ENCODE measurements around the gene GPR108.

GPR108 gene

GRCh38 chr19:6687114-6687513, 50.3 kb downstream of the GPR108 start:
- TF ChIP-seq CTCF (IDR thresholded peaks at IDR 0.05; ENCODE audit: borderline replicate concordance, control extremely low read depth, extremely low read depth, insufficient read depth, missing control alignments): no peak
- in situ Hi-C loops (cut with MboI; ENCODE audit: low sequenced_read_pairs, unreplicated experiment): no loop called here
- no peak for DNase-seq (ENCODE audit: low spot score)

GRCh38 chr19:6686628-6686975, 50.8 kb downstream of the GPR108 start:
- in situ Hi-C loops (cut with MboI; ENCODE audit: low sequenced_read_pairs, unreplicated experiment): no loop called here
- DNase-seq (ENCODE audit: low spot score): no peak
- TF ChIP-seq CTCF (IDR thresholded peaks at IDR 0.05; ENCODE audit: borderline replicate concordance, control extremely low read depth, extremely low read depth, insufficient read depth, missing control alignments): no peak

- TF ChIP-seq CTCF (IDR thresholded peaks at IDR 0.05; ENCODE audit: borderline replicate concordance, control extremely low read depth, extremely low read depth, insufficient read depth, missing control alignments): no peak
- in situ Hi-C loops (cut with MboI; ENCODE audit: low sequenced_read_pairs, unreplicated experiment): no loop called here
- DNase-seq (ENCODE audit: low spot score): no peak
These were observed 51.3 kb downstream of the GPR108 start for GRCh38 chr19:6685962-6686627.

- TF ChIP-seq CTCF (IDR thresholded peaks at IDR 0.05; ENCODE audit: borderline replicate concordance, control extremely low read depth, extremely low read depth, insufficient read depth, missing control alignments): no peak
- in situ Hi-C loops (cut with MboI; ENCODE audit: low sequenced_read_pairs, unreplicated experiment): no loop called here
- no peak for DNase-seq (ENCODE audit: low spot score)
These were observed 51.9 kb downstream of the GPR108 start for GRCh38 chr19:6685482-6685881.

- TF ChIP-seq CTCF (IDR thresholded peaks at IDR 0.05; ENCODE audit: borderline replicate concordance, control extremely low read depth, extremely low read depth, insufficient read depth, missing control alignments): no peak
- in situ Hi-C loops (cut with MboI; ENCODE audit: low sequenced_read_pairs, unreplicated experiment): no loop called here
These were observed 53.4 kb downstream of the GPR108 start for GRCh38 chr19:6683971-6684370.

GRCh38 chr19:6682607-6683128, 54.7 kb downstream of the GPR108 start:
- in situ Hi-C loops (cut with MboI; ENCODE audit: low sequenced_read_pairs, unreplicated experiment): no loop called here
- TF ChIP-seq CTCF (IDR thresholded peaks at IDR 0.05; ENCODE audit: borderline replicate concordance, control extremely low read depth, extremely low read depth, insufficient read depth, missing control alignments): no peak
- no peak for DNase-seq (ENCODE audit: low spot score)

More at GRCh38 chr19:6683971-6684370, 53.4 kb downstream of the GPR108 start:
- DNase-seq (ENCODE audit: low spot score): no peak

Measured in GM13976 (cell line).